KMS-11 (cell line): Measurements from ENCODE around the gene WDR27.

Experiments
- H2AFZ ChIP-seq: fragments of 200-600 bp; sonication (generic); 2 replicates; pipeline ENCODE4 v1.6.1; 2016; ENCODE audit warnings: antibody characterized with exemption, mixed run types, low read depth
- H3K27ac ChIP-seq: fragments of 200-600 bp; sonication (generic); 2 replicates; pipeline ENCODE4 v1.6.1; 2016; ENCODE audit warnings: mild to moderate bottlenecking, mixed run types
- H3K27me3 ChIP-seq: fragments of 200-600 bp; sonication (generic); 2 replicates; pipeline ENCODE4 v1.6.1; 2017; ENCODE audit warnings: mild to moderate bottlenecking, low read depth, mixed run types, moderate library complexity; ENCODE audit not compliant: insufficient read depth
- H3K36me3 ChIP-seq: fragments of 200-600 bp; sonication (generic); 2 replicates; pipeline ENCODE4 v1.6.1; 2017; ENCODE audit warnings: mild to moderate bottlenecking, mixed run types; ENCODE audit not compliant: insufficient read depth
- H3K4me1 ChIP-seq: fragments of 200-600 bp; sonication (generic); 2 replicates; pipeline ENCODE4 v1.6.1; 2016; ENCODE audit warnings: mild to moderate bottlenecking, low read depth, mixed run types; ENCODE audit not compliant: poor library complexity, severe bottlenecking
- H3K4me2 ChIP-seq: fragments of 200-600 bp; sonication (generic); 2 replicates; pipeline ENCODE4 v1.7.0; 2016; ENCODE audit warnings: mild to moderate bottlenecking, mixed run types
- H3K4me3 ChIP-seq: fragments of 200-600 bp; sonication (generic); IDR thresholded peaks from 2 replicates; pipeline ENCODE4 v1.6.1; 2017; ENCODE audit warnings: low read depth, low read length, mixed read lengths; ENCODE audit not compliant: insufficient read depth
- H3K79me2 ChIP-seq: fragments of 200-600 bp; sonication (generic); 2 replicates; pipeline ENCODE4 v1.6.1; 2016; ENCODE audit warnings: low read depth, mixed run types; ENCODE audit not compliant: insufficient read depth
- H3K9ac ChIP-seq: fragments of 200-600 bp; sonication (generic); 2 replicates; pipeline ENCODE4 v1.6.1; 2016; ENCODE audit warnings: mild to moderate bottlenecking, mixed run types
- H4K20me1 ChIP-seq: fragments of 200-600 bp; sonication (generic); 2 replicates; pipeline ENCODE4 v1.6.1; 2016; ENCODE audit warnings: mild to moderate bottlenecking, mixed run types; ENCODE audit not compliant: insufficient read depth
- TF ChIP-seq, protein P1 (sequence below): fragments of 200-600 bp; sonication (generic); conservative IDR thresholded peaks from 2 replicates; pipeline ENCODE4 v1.6.1; 2017; ENCODE audit warnings: low read depth, mild to moderate bottlenecking, antibody characterized with exemption, low read length, moderate library complexity, mixed read lengths

The WDR27 gene

DNA sequence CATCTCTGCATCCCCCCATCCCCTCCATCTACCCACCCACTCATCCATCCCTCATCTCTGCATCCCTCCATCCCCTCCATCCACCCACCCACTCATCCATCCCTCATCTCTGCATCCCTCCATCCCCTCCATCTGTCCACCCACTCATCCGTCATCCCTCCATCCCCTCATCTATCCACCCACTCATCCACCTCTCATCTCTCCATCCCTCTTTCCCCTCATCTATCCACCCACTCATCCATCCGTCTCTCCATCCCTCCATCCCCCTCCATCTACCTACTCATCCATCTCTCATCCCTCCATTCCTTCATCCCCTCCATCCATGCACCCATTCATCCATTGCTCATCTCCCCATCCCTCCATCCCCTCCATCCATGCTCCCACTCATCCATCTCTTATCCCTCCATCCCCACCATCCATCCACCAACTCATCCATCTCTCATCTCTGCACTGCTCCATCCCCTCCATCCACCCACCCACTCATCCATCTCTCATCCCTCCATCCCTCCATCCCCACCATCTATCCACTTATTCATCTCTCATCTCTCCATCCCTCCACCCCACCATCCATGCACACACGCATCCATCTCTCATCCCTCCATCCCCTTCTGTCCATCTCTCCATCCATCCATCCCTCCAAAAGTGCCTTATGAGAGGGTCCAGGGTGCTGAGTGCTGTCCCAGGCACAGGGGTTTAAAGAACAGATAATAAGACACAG, 51.4 kb downstream of the WDR27 start:
- no peak overlapping the region for H3K4me3 ChIP-seq
- H3K79me2 ChIP-seq, result no peaks in the 10 kb centered on the region
- peaks cover 9% of the 10 kb centered on the region for H3K4me1 ChIP-seq
- H2AFZ ChIP-seq, result no peak overlapping the region
- H3K27ac ChIP-seq, result no peak overlapping the region
- no peaks in the 10 kb centered on the region for H3K36me3 ChIP-seq
- H3K9ac ChIP-seq, result no peak overlapping the region
- H3K27me3 ChIP-seq, result no peaks in the 10 kb centered on the region
- H3K4me2 ChIP-seq, result no peak overlapping the region
- TF ChIP-seq, protein P1, sequence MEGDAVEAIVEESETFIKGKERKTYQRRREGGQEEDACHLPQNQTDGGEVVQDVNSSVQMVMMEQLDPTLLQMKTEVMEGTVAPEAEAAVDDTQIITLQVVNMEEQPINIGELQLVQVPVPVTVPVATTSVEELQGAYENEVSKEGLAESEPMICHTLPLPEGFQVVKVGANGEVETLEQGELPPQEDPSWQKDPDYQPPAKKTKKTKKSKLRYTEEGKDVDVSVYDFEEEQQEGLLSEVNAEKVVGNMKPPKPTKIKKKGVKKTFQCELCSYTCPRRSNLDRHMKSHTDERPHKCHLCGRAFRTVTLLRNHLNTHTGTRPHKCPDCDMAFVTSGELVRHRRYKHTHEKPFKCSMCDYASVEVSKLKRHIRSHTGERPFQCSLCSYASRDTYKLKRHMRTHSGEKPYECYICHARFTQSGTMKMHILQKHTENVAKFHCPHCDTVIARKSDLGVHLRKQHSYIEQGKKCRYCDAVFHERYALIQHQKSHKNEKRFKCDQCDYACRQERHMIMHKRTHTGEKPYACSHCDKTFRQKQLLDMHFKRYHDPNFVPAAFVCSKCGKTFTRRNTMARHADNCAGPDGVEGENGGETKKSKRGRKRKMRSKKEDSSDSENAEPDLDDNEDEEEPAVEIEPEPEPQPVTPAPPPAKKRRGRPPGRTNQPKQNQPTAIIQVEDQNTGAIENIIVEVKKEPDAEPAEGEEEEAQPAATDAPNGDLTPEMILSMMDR, result no peak
- H4K20me1 ChIP-seq, result no peaks in the 10 kb centered on the region

DNA sequence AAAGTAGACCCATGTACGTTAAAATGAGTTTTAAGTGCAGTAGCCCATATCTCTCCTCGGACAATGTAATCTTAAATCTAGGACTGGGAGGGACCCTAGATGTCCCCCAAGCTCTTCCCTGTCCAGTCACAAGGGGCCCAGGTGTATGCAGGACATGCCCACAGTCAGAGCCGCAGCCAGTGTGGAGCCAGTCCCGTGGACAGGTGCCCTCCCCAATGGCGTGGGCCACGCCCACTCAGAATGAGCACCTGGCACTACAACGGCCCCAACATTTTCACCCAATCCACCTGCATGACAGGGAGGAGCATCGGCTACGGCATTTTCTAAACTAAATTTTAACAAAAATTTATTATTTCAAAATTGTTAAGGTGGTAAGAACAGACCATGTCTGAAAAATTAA, 53.2 kb downstream of the WDR27 start:
- no peaks in the 10 kb centered on the region for H4K20me1 ChIP-seq
- no peaks in the 10 kb centered on the region for H3K27me3 ChIP-seq
- H3K9ac ChIP-seq, result no peak overlapping the region
- H3K79me2 ChIP-seq, result no peaks in the 10 kb centered on the region
- no peak overlapping the region for H3K4me3 ChIP-seq
- no peaks in the 10 kb centered on the region for H3K36me3 ChIP-seq
- no peak overlapping the region for H2AFZ ChIP-seq
- TF ChIP-seq, protein P1, result no peak
- no peak overlapping the region for H3K4me2 ChIP-seq
- no peak overlapping the region for H3K27ac ChIP-seq
- H3K4me1 ChIP-seq, result peaks cover 4% of the 10 kb centered on the region

DNA sequence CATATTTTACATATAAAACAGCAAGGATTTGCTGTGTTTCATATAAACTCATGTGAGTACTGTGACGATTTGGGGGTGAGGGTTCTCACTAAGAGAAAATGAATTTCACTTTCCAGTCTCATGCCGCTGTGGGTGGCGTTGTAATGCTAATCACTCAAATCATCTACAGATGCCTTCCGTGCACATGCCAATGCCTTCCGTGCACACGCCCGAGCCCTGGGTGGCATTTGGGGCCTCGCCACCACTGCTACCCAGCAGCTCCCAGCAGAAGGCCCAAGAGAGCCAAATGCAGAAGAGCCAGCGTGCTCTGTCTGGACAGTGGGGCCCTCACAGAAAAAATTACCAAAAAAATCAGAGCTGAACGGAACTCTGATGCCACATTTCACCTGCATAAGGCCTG, 53.7 kb downstream of the WDR27 start:
- Histone ChIP-seq H3K4me1 (no peaks in the 10 kb centered on the region), H3K4me2 (no peak overlapping the region), H3K79me2 (no peaks in the 10 kb centered on the region), H2AFZ (no peak overlapping the region), H3K27me3 (no peaks in the 10 kb centered on the region), H3K36me3 (no peaks in the 10 kb centered on the region), H3K27ac (no peak overlapping the region), H4K20me1 (no peaks in the 10 kb centered on the region), H3K9ac (no peak overlapping the region), H3K4me3 (no peak overlapping the region)
- TF ChIP-seq, protein P1, result no peak

DNA sequence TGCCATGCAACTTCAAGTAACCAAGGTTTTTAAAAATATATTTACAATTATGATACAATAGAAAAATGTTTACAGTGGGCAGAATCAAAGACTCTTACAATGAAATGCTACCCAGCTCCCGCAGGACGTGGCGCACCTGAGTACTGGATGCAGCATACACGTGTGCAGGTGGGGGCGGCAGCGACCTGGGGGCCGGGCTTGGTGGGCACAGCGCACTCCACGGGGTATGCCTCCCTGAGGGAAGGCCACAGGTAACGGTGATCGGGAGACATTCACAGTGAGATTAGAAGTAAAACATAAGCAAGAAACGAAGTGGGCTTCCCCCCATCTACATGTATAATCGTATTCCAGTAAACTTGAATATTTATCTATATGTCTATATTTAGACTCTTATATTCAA, 54.2 kb downstream of the WDR27 start:
- H3K27me3 ChIP-seq, result no peaks in the 10 kb centered on the region
- H2AFZ ChIP-seq, result no peak overlapping the region
- no peaks in the 10 kb centered on the region for H3K4me1 ChIP-seq
- TF ChIP-seq, protein P1, result no peak
- no peak overlapping the region for H3K27ac ChIP-seq
- no peak overlapping the region for H3K4me3 ChIP-seq
- H3K4me2 ChIP-seq, result no peak overlapping the region
- no peaks in the 10 kb centered on the region for H4K20me1 ChIP-seq
- no peaks in the 10 kb centered on the region for H3K79me2 ChIP-seq
- no peak overlapping the region for H3K9ac ChIP-seq
- no peaks in the 10 kb centered on the region for H3K36me3 ChIP-seq
